IMR-90 (cell line): ENCODE measurements around the gene RIPK1. TPM values are rescaled to one million over a fixed set of nuclear protein-coding genes. Genes with fewer than 3 reads are reported as not detected.

Source experiments
- ATAC-seq: fragments of 200-7000 bp; cut with Tn5 transposase; 2 replicates; pipeline ENCODE4 v1.9.1; 2020; ENCODE audit warnings: low read depth, mild to moderate bottlenecking, moderate library complexity
- BruUV-seq: library from RNA; stranded (reverse); fragments of 400-500 nt; replicated peaks from 2 replicates; lab custom pipeline; 2021; lab: Mats Ljungman, UMichigan
- CTCF ChIA-PET: fragments of 300-600 bp; formaldehyde crosslinking; extraction: SDS; loops from one replicate; lab custom pipeline; 2021; ENCODE audit warnings: antibody characterized with exemption; lab: Yijun Ruan, JAX
- POLR2A ChIA-PET: fragments of 300-600 bp; sonication (Branson Sonifier 250); formaldehyde crosslinking; loops from one replicate; lab custom pipeline; 2022; ENCODE audit warnings: antibody characterized with exemption; ENCODE audit not compliant: unreplicated experiment; lab: Charles Lee
- DNase-seq: peaks from one replicate; pipeline ENCODE4 v3.0.0; 2013
- H2AFZ ChIP-seq: replicated peaks from 2 replicates; pipeline ENCODE3; 2013; ENCODE audit warnings: low read length, mild to moderate bottlenecking; ENCODE audit not compliant: poor library complexity
- H2AK5ac ChIP-seq: 2 replicates; pipeline ENCODE4 v1.6.1; 2013; ENCODE audit warnings: low read depth, low read length, inconsistent platforms
- H2AK9ac ChIP-seq: replicated peaks from 2 replicates; pipeline ENCODE3; 2013; ENCODE audit warnings: mild to moderate bottlenecking, low read depth, low read length, moderate library complexity; ENCODE audit not compliant: poor library complexity
- H2BK120ac ChIP-seq: 2 replicates; pipeline ENCODE4 v1.6.1; 2013; ENCODE audit warnings: low read depth, low read length, inconsistent platforms
- H2BK15ac ChIP-seq: 3 replicates; pipeline ENCODE4 v1.6.1; 2013; ENCODE audit warnings: low read depth, low read length, inconsistent platforms
- H2BK20ac ChIP-seq: 2 replicates; pipeline ENCODE4 v1.6.1; 2013; ENCODE audit warnings: low read depth, mild to moderate bottlenecking, inconsistent platforms, low read length, moderate library complexity
- H2BK5ac ChIP-seq: 2 replicates; pipeline ENCODE4 v1.6.1; 2013; ENCODE audit warnings: mild to moderate bottlenecking, low read depth, low read length, inconsistent platforms; ENCODE audit not compliant: poor library complexity, severe bottlenecking
- H3K14ac ChIP-seq: replicated peaks from 2 replicates; pipeline ENCODE4 v1.6.1; 2013; ENCODE audit warnings: low read depth, low read length, inconsistent platforms
- H3K18ac ChIP-seq: 2 replicates; pipeline ENCODE4 v1.6.1; 2013; ENCODE audit warnings: low read depth, low read length, control low read depth
- H3K23ac ChIP-seq: 2 replicates; pipeline ENCODE4 v1.6.1; 2013; ENCODE audit warnings: low read depth, low read length, inconsistent platforms
- H3K27ac ChIP-seq: 2 replicates; pipeline ENCODE4 v1.5.1; 2013; ENCODE audit warnings: mild to moderate bottlenecking, control low read depth, low read length; ENCODE audit not compliant: insufficient read depth
- H3K27me3 ChIP-seq: 2 replicates; pipeline ENCODE4 v1.6.1; 2013; ENCODE audit warnings: low read length; ENCODE audit not compliant: control insufficient read depth, insufficient read depth
- H3K36me3 ChIP-seq: 2 replicates; pipeline ENCODE4 v1.6.1; 2013; ENCODE audit warnings: low read length, mixed read lengths; ENCODE audit not compliant: control insufficient read depth, insufficient read depth
- H3K4ac ChIP-seq: 2 replicates; pipeline ENCODE4 v1.6.1; 2013; ENCODE audit warnings: low read depth, low read length, inconsistent platforms
- H3K4me1 ChIP-seq: 2 replicates; pipeline ENCODE4 v1.6.1; 2013; ENCODE audit warnings: low read length, mixed read lengths; ENCODE audit not compliant: control insufficient read depth, insufficient read depth
- H3K4me2 ChIP-seq: 2 replicates; pipeline ENCODE4 v1.6.1; 2013; ENCODE audit warnings: low read depth, mild to moderate bottlenecking, control low read depth, low read length, moderate library complexity
- H3K4me3 ChIP-seq: 2 replicates; pipeline ENCODE4 v1.5.1; 2013; ENCODE audit warnings: low read depth, mild to moderate bottlenecking, control low read depth, low read length, moderate library complexity; ENCODE audit not compliant: insufficient read depth
- H3K56ac ChIP-seq: 2 replicates; pipeline ENCODE4 v1.6.1; 2013; ENCODE audit warnings: low read length, inconsistent platforms; ENCODE audit not compliant: insufficient read depth; ENCODE audit errors: extremely low read depth
- H3K79me1 ChIP-seq, 2 experiments: 2 replicates each; pipeline ENCODE4 v1.6.1; 2013; ENCODE audit warnings: low read length in 2 of 2, inconsistent platforms in 1 of 2, low read depth in 1 of 2
- H3K9ac ChIP-seq: 2 replicates; pipeline ENCODE4 v1.6.1; 2013; ENCODE audit warnings: low read depth, low read length, control low read depth
- H3K9me1 ChIP-seq: 2 replicates; pipeline ENCODE4 v1.6.1; 2013; ENCODE audit warnings: low read length, inconsistent platforms; ENCODE audit not compliant: insufficient read depth
- H3K9me3 ChIP-seq: 2 replicates; pipeline ENCODE4 v1.6.1; 2013; ENCODE audit warnings: low read length; ENCODE audit not compliant: control insufficient read depth, insufficient read depth
- H4K20me1 ChIP-seq: 2 replicates; pipeline ENCODE4 v1.6.1; 2013; ENCODE audit warnings: low read length, inconsistent platforms; ENCODE audit not compliant: insufficient read depth
- H4K5ac ChIP-seq: 2 replicates; pipeline ENCODE4 v1.6.1; 2013; ENCODE audit warnings: mild to moderate bottlenecking, low read depth, low read length, control low read depth
- H4K8ac ChIP-seq, 2 experiments: 2 replicates each; pipeline ENCODE4 v1.6.1; 2013; ENCODE audit warnings: low read depth in 2 of 2, low read length in 2 of 2, control low read depth in 1 of 2, inconsistent platforms in 1 of 2
- H4K91ac ChIP-seq: 2 replicates; pipeline ENCODE4 v1.6.1; 2013; ENCODE audit warnings: low read depth, low read length, inconsistent platforms; ENCODE audit not compliant: insufficient read depth
- BHLHE40 ChIP-seq: fragments of 150-350 bp; IDR thresholded peaks from 2 replicates; pipeline ENCODE4 v1.6.1; 2016; ENCODE audit warnings: mild to moderate bottlenecking, low read depth, low read length
- CEBPB ChIP-seq: IDR thresholded peaks from 2 replicates; pipeline ENCODE4 v1.6.1; 2012; ENCODE audit warnings: low read depth, low read length, improper control_type of control experiment
- CHD1 ChIP-seq: IDR thresholded peaks from 2 replicates; pipeline ENCODE4 v1.6.1; 2012; ENCODE audit warnings: low read depth, low read length, improper control_type of control experiment
- ELK1 ChIP-seq: fragments of 150-350 bp; IDR thresholded peaks from 2 replicates; pipeline ENCODE4 v1.6.1; 2016; ENCODE audit warnings: low read depth, mild to moderate bottlenecking, low read length, moderate library complexity, borderline replicate concordance
- FOS ChIP-seq: fragments of 150-350 bp; IDR thresholded peaks from 2 replicates; pipeline ENCODE4 v1.6.1; 2016; ENCODE audit warnings: low read depth, low read length
- MAFK ChIP-seq: IDR thresholded peaks from 2 replicates; pipeline ENCODE4 v1.6.1; 2012; ENCODE audit warnings: low read depth, low read length, improper control_type of control experiment
- MAZ ChIP-seq: IDR thresholded peaks from 2 replicates; pipeline ENCODE4 v1.6.1; 2012; ENCODE audit warnings: low read depth, mild to moderate bottlenecking, low read length, improper control_type of control experiment, moderate library complexity, borderline replicate concordance
- MXI1 ChIP-seq: IDR thresholded peaks from 2 replicates; pipeline ENCODE4 v1.6.1; 2012; ENCODE audit warnings: low read depth, mild to moderate bottlenecking, low read length, moderate library complexity, borderline replicate concordance
- NFE2L2 ChIP-seq: fragments of 150-350 bp; IDR thresholded peaks from 2 replicates; pipeline ENCODE4 v1.6.1; 2016; ENCODE audit warnings: low read depth, mild to moderate bottlenecking, low read length
- POLR2A ChIP-seq: IDR thresholded peaks from 2 replicates; pipeline ENCODE4 v1.6.1; 2012; ENCODE audit warnings: mild to moderate bottlenecking, low read depth, low read length
- RAD21 ChIP-seq: IDR thresholded peaks from 2 replicates; pipeline ENCODE4 v1.6.1; 2012; ENCODE audit warnings: low read length, improper control_type of control experiment
- RCOR1 ChIP-seq: IDR thresholded peaks from 2 replicates; pipeline ENCODE4 v1.6.1; 2012; ENCODE audit warnings: mild to moderate bottlenecking, low read length, improper control_type of control experiment; ENCODE audit not compliant: insufficient replicate concordance
- RFX5 ChIP-seq: IDR thresholded peaks from 2 replicates; pipeline ENCODE4 v1.8.0; 2012; ENCODE audit warnings: low read depth, mild to moderate bottlenecking, low read length, moderate library complexity
- USF2 ChIP-seq: fragments of 150-350 bp; IDR thresholded peaks from 2 replicates; pipeline ENCODE4 v1.6.1; 2017; ENCODE audit warnings: mild to moderate bottlenecking, antibody characterized with exemption, low read length, low read depth
- WGBS, 2 experiments: methylation state at CpG; one replicate each; pipeline versions ENCODE4 v1.1.5 to v1.1.7; 2013; ENCODE audit warnings: missing lambda C conversion rate in 2 of 2; ENCODE audit not compliant: insufficient read length in 1 of 2; ENCODE audit errors: extremely low coverage in 2 of 2; 5-methylcytosine and 5-hydroxymethylcytosine counted together
- dilution Hi-C: fragments of 300-500 bp; cut with HindIII; formaldehyde crosslinking; loops from one replicate; pipeline ENCODE4 v1.14.3; 2018; ENCODE audit warnings: low sequenced_read_pairs; ENCODE audit not compliant: unreplicated experiment
- in situ Hi-C: fragments of 300-500 bp; cut with MboI; formaldehyde crosslinking; loops from 3 replicates; pipeline ENCODE4 v1.14.3; 2019; ENCODE audit warnings: low sequenced_read_pairs, inconsistent platforms, mixed read lengths
- intact Hi-C: fragments of 100-400 bp; cut with micrococcal nuclease; formaldehyde crosslinking; loops from 2 replicates; pipeline ENCODE4 v1.10.0; 2022
- polyA plus RNA-seq, 3 experiments: library from polyadenylated mRNA; depleted of rRNA; stranded (reverse); fragments of >200 nt; gene quantifications; 2 replicates each; pipeline ENCODE4 v1.2.3, GENCODE V29; 2012; ENCODE audit warnings: low replicate concordance in 1 of 3
- total RNA-seq: library from RNA; depleted of rRNA; stranded (reverse); fragments of >200 nt; gene quantifications from 2 replicates; pipeline ENCODE4 v1.2.3, GENCODE V29; 2012

The RIPK1 gene
- total and polyA plus RNA-seq, 2 of the 4 experiments (the other 2 are of a cell fraction), result 12.6 to 25.6 TPM

GRCh38 chr6:3085074-3085473, 16.8 kb downstream of the RIPK1 start:
- DNase-seq, result peak; percentile 19
- CTCF ChIA-PET, result no interaction called here

More at GRCh38 chr6:3085074-3085473, 16.8 kb downstream of the RIPK1 start:
- no peak overlapping the region for H3K56ac ChIP-seq
- WGBS, 2 experiments, result 94% methylated on average over 3 of the region's 4 CpGs; no CpG with 5 or more reads in 1 of the 2 experiments
- H2BK120ac ChIP-seq, result no peak overlapping the region
- no peak overlapping the region for H2BK15ac ChIP-seq
- no peak overlapping the region for H2BK5ac ChIP-seq
- H3K9ac ChIP-seq, result no peak overlapping the region
- peaks cover 31 to 61% of the 10 kb centered on the region in 2 experiments for H3K79me1 ChIP-seq
- no peak overlapping the region for H2BK20ac ChIP-seq
- H3K9me1 ChIP-seq, result peaks cover 12% of the 10 kb centered on the region; the same call in 1 of the 2 replicates
- no peak overlapping the region for H3K4me2 ChIP-seq
- no peak overlapping the region for H3K4ac ChIP-seq
- no peak overlapping the region for H4K5ac ChIP-seq
- ATAC-seq, result no peak
- H3K23ac ChIP-seq, result no peak overlapping the region
- H2AFZ ChIP-seq, result no peak overlapping the region
- TF ChIP-seq FOS (no peak), CEBPB (no peak), RFX5 (no peak), ELK1 (no peak), POLR2A (no peak), RAD21 (no peak), MAZ (no peak), USF2 (no peak), CHD1 (no peak), NFE2L2 (no peak), RCOR1 (no peak), BHLHE40 (no peak), MAFK (no peak), MXI1 (no peak)
- peaks cover 46% of the 10 kb centered on the region for H3K36me3 ChIP-seq
- H3K4me3 ChIP-seq, result no peak overlapping the region
- intact Hi-C loops, result no loop called here
- H4K20me1 ChIP-seq, result no peaks in the 10 kb centered on the region
- in situ Hi-C loops, result no loop called here
- no peaks in the 10 kb centered on the region for H3K27me3 ChIP-seq
- no peak overlapping the region for H2AK9ac ChIP-seq
- H3K14ac ChIP-seq, result no peak overlapping the region
- no peaks in the 10 kb centered on the region for H3K9me3 ChIP-seq
- POLR2A ChIA-PET, result no interaction called here
- dilution Hi-C loops, result no loop called here
- H3K18ac ChIP-seq, result no peak overlapping the region
- BruUV-seq, result no TSS peak
- H3K4me1 ChIP-seq, result peaks cover 10% of the 10 kb centered on the region
- no peak overlapping the region for H3K27ac ChIP-seq
- H4K8ac ChIP-seq, result no peak overlapping the region
- H4K91ac ChIP-seq, result no peak overlapping the region
- no peak overlapping the region for H2AK5ac ChIP-seq
